ENCODE measurements around the gene NINL. TPM values are rescaled to one million over a fixed set of nuclear protein-coding genes. Genes with fewer than 3 reads are reported as not detected.

NINL gene
- total RNA-seq, 6 experiments from 2014 or later, result 3.6 to 16.0 (median 7.1) TPM

DNA sequence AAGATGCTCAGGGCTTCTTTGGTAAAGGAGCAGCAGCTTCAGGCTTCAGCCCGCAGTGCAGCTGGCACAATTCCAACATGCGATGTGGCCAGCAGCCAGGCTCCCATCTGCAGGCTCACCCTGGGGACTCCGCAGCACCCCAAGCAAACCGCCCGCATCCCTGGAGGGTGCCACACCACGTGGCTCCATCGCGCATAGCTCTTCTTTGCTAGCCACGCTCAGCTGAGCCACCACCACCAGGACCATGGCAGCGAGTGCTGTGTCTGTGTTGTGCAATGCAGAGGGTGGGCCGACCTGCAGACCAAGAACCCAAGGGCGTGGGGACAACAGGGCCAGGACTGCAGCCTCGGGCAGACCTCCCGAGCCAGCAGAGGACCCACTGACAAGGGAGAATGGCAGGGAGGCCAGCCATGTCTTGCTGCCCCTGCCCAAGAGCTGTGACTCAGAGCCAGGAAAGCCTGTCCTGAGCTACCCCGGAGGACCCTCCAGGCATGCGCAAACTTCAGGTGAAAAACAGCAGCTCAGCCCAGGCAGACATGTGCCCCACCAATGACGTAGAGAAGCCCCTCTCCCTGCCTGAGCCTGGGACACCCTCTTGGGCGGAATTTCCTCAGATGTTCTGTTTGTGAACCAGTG is 90.0 kb downstream of the NINL start:
- intact Hi-C loops (cut with DNase I), result loop anchor here in 1 of 2 donors (10.0 kb wide), 2 partner anchors 71 to 79 kb away; no protein-coding TSS in a partner anchor
- no peak for ATAC-seq
- Histone ChIP-seq H3K27ac (no peak overlapping the region), H3K27me3 (no peaks in the 10 kb centered on the region), H3K4me3 (no peak overlapping the region), H3K36me3 (no peaks in the 10 kb centered on the region), H3K4me1 (peaks cover 0 to 7% (median 0%) of the 10 kb centered on the region in 4 donors), H3K9me3 (no peaks in the 10 kb centered on the region)
- TF ChIP-seq, protein P1, sequence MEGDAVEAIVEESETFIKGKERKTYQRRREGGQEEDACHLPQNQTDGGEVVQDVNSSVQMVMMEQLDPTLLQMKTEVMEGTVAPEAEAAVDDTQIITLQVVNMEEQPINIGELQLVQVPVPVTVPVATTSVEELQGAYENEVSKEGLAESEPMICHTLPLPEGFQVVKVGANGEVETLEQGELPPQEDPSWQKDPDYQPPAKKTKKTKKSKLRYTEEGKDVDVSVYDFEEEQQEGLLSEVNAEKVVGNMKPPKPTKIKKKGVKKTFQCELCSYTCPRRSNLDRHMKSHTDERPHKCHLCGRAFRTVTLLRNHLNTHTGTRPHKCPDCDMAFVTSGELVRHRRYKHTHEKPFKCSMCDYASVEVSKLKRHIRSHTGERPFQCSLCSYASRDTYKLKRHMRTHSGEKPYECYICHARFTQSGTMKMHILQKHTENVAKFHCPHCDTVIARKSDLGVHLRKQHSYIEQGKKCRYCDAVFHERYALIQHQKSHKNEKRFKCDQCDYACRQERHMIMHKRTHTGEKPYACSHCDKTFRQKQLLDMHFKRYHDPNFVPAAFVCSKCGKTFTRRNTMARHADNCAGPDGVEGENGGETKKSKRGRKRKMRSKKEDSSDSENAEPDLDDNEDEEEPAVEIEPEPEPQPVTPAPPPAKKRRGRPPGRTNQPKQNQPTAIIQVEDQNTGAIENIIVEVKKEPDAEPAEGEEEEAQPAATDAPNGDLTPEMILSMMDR (IDR thresholded peaks at IDR 0.05), result no peak
- TF ChIP-seq POLR2A (IDR thresholded peaks at IDR 0.05), result no peak
- WGBS (ENCODE audit: insufficient coverage, low coverage, low lambda C conversion rate, missing lambda C conversion rate), result 85% methylated on average over 3 of the region's 18 CpGs
- no peak for DNase-seq

DNA sequence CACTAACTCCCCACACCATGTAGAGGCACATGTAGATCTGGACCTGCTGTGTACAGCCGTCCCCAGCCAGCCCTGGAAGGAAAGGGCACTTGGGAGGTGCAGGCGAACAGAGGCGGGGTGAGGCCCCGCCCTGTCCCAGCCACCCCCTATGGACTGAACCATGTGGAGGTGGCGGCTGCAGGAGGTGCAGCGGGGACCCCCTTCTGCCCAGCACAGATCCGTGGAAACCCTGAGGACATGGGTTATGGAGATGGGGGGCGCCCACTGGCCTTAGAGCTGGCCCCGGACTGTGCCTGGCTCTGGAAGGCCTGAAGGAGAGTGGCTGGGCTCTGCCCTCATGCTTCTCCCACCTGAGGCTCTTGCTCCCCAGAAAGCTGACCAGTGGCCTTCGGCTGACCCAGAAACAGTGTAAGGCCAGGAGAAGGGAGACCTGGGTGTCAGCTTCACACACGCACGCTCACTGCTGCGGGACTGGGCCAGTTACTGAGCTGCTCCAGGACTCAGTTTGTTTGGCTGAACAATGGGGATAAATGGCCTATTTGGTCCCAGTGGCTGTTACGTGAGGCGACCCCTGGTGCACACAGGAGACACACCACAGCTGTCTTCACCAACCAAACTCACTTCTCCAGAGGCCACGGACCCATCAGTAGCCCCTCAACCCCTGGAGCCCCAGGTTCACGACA is 90.7 kb downstream of the NINL start:
- Histone ChIP-seq H3K9me3 (no peaks in the 10 kb centered on the region), H3K27me3 (no peaks in the 10 kb centered on the region), H3K4me1 (peaks cover 0 to 7% (median 0%) of the 10 kb centered on the region in 4 donors), H3K36me3 (peaks cover 0 to 3% (median 0%) of the 10 kb centered on the region in 4 donors), H3K4me3 (no peak overlapping the region), H3K27ac (no peak overlapping the region)
- ATAC-seq (no peak), DNase-seq (no peak)
- WGBS (ENCODE audit: insufficient coverage, low coverage, low lambda C conversion rate, missing lambda C conversion rate), result 70% methylated on average over 2 of the region's 17 CpGs
- intact Hi-C loops (cut with DNase I), result loop anchor here in 1 of 2 donors (10.0 kb wide), 2 partner anchors 70 to 80 kb away; no protein-coding TSS in a partner anchor
- TF ChIP-seq, protein P1 (IDR thresholded peaks at IDR 0.05), result no peak
- no peak for TF ChIP-seq POLR2A (IDR thresholded peaks at IDR 0.05)

DNA sequence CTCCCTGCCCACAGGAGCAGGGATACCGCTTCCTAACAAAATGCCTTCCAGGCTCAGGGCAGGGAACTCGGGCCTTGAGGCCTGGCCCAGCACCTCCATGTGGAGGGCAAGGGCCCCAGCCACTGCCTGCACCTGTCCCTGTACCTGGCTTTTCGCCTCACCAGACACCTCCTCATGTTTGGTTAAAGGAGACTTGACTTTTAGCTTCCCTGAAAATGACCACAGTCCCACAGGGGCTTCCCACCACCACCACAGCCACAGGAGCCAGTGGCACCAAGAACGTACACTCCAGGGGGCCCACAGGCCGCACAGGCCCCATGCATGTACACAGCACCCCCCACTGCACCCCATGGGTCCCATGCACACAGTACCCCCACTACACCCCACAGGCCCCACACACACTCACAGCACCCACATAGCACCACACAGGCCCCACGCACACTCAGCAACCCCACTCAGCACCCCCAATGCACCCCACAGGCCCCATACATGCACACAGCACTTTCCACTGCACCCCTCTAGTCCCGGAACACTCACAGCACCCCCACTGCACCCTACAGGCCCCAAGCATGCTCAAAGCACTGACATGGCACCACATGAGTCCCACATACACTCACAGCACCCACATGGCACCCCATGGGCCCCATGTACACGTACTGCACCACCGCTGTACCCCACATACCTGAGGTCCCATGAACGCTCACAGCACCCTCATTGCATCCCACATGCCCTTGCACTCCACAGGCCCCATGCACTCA is 91.4 kb downstream of the NINL start:
- Histone ChIP-seq H3K4me3 (no peak overlapping the region), H3K27me3 (no peaks in the 10 kb centered on the region), H3K9me3 (no peaks in the 10 kb centered on the region), H3K36me3 (peaks cover 0 to 4% (median 0%) of the 10 kb centered on the region in 4 donors), H3K27ac (no peak overlapping the region), H3K4me1 (peaks cover 0 to 7% (median 0%) of the 10 kb centered on the region in 4 donors)
- DNase-seq (no peak), ATAC-seq (no peak)
- TF ChIP-seq, protein P1 (IDR thresholded peaks at IDR 0.05), result no peak
- no peak for TF ChIP-seq POLR2A (IDR thresholded peaks at IDR 0.05)
- 100% methylated on average over 5 of the region's 10 CpGs for WGBS (ENCODE audit: insufficient coverage, low coverage, low lambda C conversion rate, missing lambda C conversion rate)
- intact Hi-C loops (cut with DNase I), result loop anchor here in 1 of 2 donors (10.0 kb wide), 2 partner anchors 69 to 81 kb away; no protein-coding TSS in a partner anchor

DNA sequence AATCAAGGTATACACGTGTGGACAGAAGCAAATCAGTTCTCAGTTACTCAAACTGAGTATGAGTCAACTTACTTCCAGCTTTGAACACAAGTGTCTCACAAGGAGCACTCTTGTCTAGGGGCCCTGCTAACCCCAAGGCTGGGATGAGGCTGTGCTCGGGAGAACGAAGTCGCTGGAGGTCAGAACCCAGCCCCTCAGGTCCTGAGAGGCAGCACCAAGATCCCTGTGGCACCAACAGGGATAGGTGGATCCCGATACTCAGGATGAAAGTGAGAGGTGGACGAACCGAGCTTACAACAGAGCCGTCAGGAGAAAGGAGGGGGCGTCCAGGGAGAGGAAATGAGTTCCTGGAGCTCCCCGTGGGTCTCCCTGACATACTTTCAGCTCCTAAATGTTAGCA is 92.2 kb downstream of the NINL start:
- Histone ChIP-seq H3K36me3 (peaks cover 0 to 10% (median 0%) of the 10 kb centered on the region in 4 donors), H3K9me3 (no peaks in the 10 kb centered on the region), H3K27ac (no peak overlapping the region), H3K4me3 (no peak overlapping the region), H3K27me3 (no peaks in the 10 kb centered on the region), H3K4me1 (peaks cover 0 to 7% (median 0%) of the 10 kb centered on the region in 4 donors)
- intact Hi-C loops (cut with DNase I), result loop anchor here in 1 of 2 donors (10.0 kb wide), 2 partner anchors 68 to 82 kb away; no protein-coding TSS in a partner anchor
- DNase-seq (no peak), ATAC-seq (no peak)
- 75% methylated on average over 5 of the region's 10 CpGs for WGBS (ENCODE audit: insufficient coverage, low coverage, low lambda C conversion rate, missing lambda C conversion rate)
- no peak for TF ChIP-seq POLR2A (IDR thresholded peaks at IDR 0.05)
- TF ChIP-seq, protein P1 (IDR thresholded peaks at IDR 0.05), result no peak

Measured in right lobe of liver (tissue), 6 donors.